Islet precursor cell (in vitro differentiated cells): ENCODE measurements around the gene STN1.

Experiments
- DNase-seq: peaks from one replicate; pipeline ENCODE4 v3.0.0-alpha.2; 2018

STN1 gene

DNA sequence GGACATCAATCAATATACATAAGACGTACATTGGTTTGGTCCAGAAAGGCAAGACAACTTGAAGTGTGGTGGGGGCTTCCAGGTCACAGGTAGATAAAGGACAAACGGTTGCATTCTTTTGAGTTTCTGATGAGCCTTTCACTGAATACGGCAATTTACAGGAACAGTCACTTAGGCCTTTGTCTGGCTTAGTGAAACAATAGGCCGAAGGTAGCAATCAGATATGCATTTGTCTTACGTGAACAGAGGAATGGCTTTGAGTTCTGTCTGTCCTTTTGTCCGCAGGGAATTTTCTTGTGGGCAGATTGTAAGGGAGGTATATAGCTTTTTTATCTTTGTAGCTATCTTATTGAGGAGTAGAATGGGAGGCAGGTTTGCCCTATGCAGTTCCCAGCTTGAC is 10.8 kb upstream of the STN1 start:
- DNase-seq: peak; percentile 61

DNA sequence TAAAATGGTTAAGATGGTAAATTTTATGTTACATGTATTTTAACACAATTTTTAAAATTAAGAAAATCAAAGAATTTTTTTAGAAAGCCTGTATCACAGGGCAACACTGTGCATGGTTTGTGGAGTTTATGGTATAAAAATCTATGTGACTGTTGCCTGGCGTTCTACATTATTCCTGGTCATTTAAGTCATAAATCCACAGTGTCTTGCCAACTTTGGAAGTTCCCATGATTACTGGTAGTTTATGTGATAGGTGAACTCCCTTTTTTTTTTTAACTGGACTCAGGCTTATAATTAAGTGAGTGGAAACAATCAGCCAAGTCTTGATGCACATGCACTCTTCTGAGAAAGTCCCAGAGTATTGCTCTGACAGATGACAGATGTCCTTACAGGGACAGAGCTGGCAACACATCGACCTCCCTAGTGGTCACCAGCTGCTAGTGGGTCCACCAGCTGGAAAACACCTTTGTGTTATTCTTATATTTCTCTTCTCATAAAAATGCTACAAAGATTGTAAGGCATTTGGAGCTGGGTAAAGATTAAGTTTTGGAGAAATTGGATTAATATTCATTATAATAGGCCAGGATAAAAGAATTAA is 8.8 kb upstream of the STN1 start:
- DNase-seq: no peak

DNA sequence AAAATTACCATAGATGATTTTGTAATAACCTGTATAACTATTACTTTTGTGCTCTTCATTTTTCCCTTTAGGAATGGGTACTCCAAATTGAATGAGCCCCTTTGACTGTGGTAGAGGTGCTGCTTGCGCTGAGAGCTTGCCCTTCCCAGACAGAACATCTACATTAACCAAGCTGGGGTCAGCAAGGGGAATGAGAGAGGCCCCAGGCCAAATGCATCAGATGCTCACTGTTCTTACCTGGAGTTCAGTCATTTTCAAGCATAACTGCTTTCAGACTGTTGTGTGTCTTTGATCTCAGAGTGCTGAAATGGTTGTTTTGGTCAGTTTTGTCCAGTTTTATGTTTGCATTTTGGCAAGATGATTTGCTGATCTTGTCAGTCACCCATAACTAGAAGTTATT is 7.6 kb upstream of the STN1 start:
- peak; percentile 67 for DNase-seq

DNA sequence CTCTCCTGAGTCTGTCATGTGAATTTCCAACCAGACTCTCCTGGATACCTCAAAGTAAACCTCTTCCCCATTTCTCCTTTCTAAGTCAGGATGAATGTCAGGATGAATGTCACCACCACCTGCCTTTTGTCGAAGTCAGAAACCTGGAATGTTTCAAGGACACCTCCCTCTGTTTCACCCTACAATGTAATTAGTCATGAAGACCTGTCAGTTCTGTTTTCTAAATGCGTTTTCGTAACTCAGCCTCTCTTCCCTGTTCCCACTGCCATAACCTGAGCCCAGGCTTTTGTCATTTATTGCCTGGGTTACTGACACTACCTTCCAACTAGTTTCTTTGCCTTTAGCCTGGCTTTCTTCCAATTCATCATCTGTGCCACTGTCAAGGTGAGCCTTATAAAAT is 5.5 kb upstream of the STN1 start:
- DNase-seq: peak; percentile 62

DNA sequence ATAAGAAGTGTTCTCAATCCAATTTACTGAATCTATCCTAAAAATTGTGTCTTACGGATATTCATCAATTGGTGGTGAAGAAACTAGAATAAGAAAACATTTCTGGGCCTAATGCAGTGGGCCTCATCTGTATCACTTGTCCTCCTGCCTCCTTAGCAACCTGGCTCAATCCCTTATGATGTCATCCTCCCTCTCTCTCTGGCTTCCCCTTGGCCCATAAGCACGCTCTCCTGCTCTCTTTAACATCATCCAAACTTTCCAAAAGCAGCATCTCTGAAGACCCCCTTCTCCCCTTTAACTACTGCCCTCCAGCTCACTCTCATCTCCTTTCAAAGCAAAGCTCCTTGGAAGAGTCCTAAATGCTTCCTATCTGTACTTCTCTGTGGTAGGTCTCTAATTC is 4.7 kb upstream of the STN1 start:
- DNase-seq: no peak

DNA sequence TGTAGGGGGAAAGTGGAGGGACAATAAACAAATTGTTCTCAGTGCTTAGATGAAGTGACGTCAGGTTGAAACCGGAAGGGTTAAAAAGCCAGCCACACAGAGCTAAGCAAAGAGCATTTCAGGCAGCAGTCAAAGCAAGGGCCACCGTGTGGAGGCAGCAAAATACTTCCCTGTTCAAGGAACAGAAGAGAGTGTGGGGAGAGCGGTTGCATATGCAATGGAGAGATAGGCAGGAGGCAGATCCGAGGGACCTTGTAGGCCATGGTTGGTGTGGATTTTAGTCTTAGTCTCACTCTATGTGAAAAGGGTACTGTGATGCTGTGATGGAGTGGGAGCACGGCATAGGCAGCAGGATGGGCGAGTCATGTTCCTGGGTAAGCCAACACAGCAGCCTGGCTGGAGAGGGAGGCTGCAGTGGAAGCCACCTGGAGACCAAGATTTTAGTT is 3.8 kb upstream of the STN1 start:
- DNase-seq: peak; percentile 68

DNA sequence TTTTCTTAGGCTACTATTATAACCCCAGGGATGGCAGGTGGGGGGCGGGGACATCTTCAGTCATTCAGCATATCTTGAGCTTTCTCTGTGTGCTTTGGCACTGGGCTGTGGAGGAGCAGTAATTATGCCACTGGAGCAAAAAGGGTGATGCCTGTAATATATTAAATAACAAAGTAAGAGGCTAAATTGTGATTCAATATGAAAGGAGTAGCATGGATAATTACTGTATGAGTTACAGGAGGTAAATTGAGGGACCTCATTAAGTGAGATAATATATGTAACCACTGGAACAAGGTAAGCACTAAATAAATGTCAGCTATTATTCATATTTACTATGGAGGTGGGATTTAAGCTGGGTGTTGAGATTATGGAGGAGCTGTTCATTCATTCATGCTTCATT is 3.3 kb upstream of the STN1 start:
- no peak for DNase-seq

DNA sequence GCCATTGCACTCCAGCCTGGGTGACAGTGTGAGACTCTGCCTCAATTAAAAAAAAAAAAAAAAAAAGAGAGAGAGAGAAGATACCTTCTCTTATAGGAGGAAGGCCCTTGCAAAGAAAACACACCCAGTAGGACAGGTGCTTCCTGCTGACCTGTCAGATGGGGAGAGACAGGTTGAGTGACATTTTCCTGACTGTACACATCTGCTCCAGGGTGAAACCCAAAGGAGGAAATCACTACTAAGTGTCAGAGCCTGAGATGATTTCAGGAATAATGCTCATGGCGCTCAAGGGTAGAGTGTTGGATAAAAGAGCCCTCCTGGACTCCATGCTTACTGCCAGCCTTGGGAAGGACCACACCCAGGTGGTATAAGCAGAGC is 1.7 kb upstream of the STN1 start:
- DNase-seq: no peak

DNA sequence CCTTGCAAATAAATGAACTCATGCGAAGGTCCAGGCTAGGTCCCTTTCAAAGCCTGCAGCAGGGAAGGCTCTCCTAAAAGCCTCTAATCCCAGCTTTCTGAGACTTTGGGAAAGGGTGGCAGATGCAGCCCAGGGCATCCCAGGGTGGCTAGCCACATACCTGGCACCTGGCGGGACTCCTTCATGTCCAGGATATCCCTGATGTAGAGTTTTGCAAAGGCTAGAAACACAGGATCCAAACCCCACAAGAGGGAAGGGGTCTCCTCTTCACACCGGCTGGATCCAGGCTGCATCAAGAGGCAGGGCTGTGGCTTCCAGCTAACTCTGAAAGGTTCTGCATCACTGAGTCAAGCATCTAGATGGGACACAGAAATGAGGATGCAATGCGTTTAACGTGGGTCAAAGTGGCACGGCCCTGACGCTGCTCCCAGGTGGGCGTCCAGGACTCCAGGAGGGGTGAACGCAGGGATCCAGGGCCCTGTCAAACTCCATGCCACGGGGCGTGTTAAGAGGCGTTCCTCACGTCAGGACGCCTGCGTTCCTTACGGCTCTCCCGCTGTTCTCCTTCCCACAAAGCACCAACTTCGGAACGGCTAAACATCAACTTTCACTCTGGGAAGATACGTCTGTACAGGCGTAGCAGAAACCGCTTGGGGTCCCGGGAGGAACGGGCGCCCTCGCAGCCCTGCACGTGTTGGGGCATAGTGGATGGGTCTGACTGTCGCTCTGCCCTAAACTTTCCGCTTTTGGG is 507 bp downstream of the STN1 start:
- DNase-seq: no peak

DNA sequence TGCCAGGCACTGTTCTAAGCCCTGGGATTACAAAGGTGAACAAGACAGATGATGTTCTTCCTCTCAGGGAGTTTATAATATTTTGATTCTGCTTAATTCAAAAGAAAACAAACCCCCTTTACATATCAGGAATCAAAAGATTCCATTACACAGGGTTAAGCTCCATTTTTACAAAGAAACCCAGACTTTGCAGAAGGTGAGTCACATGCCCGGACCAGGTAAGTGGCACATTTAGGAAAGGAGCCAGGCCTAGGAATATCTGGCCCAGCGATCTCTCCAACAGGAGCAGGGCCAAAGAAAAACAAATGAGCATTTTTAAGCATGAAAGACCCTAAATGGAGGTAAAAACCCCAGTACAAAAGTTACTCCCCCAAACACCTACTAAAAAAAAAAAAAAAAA is 1.1 kb downstream of the STN1 start:
- DNase-seq: no peak

DNA sequence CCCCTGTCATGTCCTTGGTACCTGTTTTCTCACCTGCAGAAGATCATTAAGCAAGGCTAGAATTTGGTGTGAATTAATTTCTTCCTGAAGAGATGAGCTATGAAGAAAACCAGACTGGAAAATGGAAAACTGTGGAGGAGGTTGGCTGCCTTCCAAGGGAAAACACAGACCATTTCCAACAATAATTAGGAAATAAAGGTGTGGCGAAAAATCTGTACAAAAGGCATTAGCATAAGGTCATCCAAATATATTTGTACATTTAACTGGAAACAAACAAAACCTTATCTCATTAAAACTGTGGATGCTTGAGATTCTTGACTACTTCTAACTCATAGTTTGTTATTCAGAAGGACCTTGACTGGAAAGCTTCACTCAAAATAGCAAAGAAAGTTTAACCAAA is 1.7 kb downstream of the STN1 start:
- DNase-seq: no peak

DNA sequence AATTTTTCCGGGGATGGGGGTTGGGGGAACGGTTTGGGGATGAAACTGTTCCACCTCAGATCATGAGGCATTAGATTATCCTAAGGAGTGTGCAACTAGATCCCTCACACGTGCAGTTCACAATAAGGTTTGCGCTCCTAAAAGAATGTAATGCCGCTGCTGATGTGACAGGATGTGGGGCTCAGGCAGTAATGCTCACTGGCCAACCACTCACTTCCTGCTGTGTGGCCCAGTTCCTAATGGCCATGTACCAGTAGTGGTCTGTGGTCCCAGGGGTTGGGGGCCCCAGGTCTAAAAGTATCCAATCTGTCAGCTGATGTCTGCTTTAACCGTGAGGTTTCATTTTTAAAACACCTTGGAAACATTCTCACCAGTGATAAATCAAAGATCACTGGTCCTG is 2.2 kb downstream of the STN1 start:
- DNase-seq: no peak

DNA sequence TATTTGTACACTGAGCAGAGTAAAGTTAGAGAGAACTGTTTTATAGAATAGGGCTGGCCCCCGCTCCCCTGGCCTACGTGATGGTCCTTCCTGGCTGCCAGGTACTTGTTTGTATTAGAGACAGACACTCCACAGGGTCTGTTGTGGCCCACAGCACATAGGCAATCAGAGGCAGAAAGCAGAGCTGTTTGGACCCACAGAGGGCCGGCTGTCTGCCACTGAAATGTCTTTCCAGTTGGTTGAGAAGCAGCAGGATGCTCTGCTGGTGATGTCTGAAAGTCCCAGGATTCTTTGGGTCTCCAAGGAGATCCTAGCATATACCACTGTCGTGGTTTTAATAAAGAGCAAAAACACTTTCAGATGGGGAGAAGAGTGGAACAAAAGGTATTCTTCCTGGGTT is 5.2 kb downstream of the STN1 start:
- DNase-seq: no peak

DNA sequence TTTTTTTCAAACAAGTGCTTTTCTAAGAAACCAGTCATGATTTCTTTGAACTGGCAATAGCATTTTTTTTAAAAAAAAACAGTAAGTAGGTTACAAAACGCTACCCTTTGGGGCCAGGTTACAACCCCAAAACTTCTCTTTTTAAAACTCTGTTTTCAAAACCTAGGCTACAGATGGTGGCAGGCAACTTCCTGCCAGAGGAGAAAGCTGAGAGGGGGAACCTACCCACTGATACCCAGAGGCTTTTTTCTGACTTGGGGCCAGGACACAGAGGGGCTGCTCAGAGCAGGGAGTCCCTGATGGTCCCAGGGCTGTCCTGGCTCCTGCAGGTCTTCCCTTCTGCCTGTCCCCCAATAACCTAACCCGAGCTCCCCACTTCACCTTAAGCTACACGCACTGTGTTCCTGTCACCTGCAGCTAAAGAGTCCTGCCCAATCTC is 6.9 kb downstream of the STN1 start:
- no peak for DNase-seq

DNA sequence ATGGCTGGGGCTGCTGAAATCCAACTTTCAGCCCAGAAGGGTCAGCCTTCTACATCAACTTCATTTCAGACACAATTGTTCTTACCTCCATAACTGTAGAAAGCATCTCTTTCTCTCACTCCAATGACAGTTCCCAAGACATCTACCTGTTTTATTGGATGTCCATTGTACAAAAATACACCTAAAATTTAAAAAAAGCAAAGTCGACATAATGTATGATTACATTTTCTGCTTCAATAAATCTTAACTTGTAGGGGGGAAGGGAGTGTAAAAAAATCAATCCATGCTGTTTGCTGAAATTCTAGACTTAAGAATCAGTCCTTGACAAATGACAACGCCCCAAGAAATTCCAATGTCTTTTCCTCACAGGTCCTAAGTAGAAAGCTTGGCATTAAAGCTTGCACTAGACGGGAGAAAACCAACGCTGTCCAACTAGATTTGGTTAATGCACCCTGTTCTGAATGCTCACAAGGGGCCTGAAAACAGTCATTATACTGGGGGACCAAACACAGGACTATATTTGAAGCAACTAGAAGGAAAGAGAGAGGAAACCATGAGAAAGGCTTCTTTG is 7.5 kb downstream of the STN1 start:
- DNase-seq: no peak

DNA sequence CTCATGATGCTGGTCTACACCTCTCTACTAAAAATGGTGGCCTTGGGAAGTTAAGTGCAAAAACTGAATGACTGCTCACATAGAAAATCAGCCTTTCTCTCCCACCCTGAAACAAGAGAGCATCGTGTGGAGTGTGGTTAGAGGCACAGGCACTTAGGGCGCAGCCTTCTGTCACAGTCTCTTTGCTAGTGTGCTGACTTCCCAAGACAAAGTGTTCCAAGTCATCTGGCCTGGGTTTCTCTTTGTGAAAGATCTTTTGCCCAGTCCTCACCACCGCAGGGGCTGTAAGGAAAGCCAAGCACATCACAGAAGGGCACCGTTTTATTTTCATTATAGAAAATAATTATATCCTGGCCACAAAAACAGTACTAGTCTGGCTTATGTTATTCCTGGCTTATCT is 12.5 kb downstream of the STN1 start:
- DNase-seq: no peak

DNA sequence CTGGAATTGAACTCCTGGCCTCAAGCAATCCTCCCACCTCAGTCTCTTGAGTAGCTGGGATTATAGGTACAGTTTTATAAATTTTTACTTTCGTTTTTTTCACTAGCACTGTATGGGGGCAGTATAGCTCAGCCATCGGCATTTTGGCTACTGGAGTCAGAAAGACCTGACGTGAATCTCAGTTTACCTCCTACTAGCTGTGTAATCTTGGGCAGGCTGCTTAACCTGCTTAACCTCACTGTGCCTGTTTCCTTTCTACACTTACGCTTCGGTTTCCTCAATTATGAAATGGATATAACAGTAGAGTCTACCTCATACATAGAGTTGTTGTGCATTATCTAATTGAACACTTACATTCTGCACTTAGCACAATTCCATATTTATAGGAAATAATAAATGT is 16.7 kb downstream of the STN1 start:
- DNase-seq: no peak

DNA sequence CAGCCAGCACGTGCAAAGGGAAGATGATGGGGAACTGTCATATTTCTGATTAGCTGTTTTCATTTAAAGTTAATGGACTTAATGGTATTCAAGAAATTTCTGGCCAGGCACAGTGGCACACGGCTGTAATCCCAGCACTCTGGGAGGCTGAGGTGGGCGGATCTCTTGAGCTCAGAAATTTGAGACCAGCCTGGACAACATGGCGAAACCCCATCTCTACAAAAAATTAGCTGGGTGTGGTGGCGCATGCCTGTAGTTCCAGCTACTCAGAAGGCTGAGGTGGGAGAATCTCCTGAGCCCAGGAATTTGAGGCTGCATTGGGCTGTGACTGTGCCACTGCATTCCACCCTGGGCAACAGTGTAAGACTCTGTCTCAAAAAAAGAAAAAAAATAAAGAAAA is 18.7 kb downstream of the STN1 start:
- DNase-seq: no peak

DNA sequence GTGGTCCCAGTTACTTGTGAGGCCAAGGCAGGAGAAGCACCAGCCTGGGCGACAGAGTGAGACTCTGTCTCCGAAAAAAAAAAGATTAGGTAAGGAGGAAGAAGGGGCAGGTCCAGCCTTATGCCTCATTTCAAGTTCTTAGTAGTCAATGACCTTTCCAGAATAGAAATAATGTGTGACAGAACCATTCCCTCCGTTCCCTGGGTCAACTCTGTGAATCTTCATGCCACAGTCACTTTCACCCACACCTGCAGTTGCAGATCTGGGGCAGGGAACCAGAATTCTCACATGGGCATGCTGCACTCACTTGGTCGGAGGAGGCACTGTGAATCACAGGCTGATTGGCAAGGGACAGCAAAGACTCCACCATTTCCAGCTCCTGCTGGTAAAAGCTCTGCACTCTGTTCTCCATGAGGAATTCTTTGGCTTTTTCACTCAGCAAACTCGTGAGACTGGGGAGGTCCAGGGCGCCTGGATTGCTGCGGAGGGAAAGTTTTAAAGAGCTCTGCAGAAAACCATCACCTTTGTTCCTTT is 20.7 kb downstream of the STN1 start:
- no peak for DNase-seq

DNA sequence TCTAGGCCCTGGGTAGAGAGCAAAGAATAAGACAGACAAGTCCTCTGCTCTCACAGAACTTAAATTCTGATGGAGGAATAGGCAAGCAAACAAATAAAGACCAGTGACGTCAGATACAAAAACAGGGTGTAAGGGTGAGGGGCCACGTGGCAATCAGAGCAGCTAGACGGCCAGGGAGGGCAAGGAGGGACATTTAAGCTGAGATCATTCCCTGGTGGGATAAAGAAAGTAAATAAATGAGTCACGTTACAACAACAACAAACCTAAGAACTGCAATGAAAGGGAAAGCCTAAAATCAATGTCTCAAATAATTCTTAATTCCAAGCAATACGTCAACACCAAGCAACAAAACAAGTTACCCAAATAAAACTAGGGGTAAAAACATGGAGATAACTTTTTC is 21.8 kb downstream of the STN1 start:
- DNase-seq: no peak

DNA sequence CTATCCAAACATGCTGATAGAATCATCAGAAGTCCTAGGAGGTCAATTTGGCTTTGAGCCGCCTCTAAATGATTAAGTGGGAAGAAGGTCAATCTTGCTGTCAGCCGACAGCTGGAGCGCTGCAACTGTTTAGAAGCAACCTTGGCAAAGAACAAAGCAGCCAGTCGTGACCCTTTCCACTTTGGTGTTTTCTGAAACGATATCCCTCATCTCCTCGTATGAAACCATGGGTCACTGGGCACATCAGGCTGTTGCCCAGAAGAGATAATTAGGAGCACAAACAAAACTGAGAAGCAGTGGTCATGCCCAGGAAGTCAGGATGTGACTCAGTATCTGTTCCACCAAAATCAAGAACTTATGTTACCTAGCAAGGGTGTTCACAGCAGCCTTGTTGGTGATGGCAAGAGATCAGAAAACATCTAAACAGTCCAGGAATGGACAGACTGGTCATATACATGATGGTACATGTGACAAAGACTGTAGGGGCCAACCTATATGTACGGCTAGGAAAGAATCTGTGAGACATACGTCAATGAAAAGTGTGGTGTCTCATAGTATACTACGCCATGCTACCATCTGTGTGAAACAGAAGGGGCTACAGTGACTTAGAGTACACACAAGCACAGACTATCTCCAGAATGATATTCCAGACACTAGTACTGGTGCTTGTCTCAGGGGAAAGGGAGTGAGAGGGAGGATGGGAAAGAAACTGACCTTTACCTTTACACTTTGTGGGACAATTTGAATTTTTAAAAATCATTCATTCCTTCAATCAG is 22.4 kb downstream of the STN1 start:
- no peak for DNase-seq

DNA sequence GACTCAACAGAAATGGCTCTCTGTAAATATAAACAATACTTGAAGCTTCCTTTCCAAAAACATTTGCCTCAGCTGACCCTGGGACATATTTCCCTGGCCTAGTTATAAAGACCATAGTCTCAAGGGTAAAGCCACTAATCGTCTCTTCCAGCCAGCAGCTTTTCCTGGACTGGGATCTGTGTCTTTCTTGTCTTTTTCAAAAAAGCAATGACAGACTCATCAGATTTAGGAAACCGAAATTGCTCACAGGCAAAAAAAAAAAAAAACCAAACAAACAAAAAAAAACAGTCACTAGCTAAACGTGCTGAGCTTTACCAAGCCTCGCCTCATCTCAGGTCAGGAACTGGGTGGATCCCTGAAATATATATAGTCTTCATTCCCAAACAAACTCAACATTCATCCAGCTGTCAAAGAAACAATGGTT is 23.5 kb downstream of the STN1 start:
- DNase-seq: no peak

DNA sequence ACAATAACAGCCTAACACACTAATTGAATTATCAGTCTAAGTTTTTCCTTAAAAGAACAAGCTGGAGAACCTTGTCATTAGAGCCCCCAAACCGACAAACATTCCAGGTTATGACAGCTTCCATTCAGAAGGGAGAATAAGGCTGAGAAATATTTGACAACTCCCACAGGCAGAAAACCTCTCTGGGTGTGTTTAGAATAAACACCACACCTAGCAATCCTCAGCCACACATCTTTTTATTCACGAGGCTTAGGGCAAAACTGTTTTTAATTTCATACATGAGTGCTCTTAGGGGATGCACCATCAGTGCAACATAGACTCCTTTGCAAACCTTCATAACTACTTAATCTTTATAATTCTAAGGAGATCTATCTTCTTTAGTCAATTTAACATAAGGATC is 24.2 kb downstream of the STN1 start:
- no peak for DNase-seq

DNA sequence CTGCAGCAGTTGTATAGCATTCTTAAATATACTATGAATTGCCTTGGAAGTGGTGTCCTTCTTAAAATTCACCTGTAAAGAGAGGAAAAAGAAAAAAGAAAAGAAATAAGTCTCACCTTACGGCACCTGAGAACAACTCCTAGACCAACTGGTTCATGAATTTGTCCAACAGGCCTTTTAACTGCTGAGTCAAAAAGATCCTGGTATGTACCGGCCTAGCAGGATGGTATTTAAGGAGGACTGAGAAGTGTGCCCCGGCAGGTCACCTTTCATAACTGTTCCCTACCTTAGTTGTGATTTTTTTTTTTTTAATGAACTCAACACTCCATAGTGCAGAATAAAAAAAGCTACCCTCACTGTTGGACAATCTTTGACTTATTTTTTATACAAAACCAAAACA is 25.8 kb downstream of the STN1 start:
- DNase-seq: no peak
